T47D (cell line): ENCODE measurements around the gene TMTC1.

Experiments
- DNase-seq, 2 experiments: peaks; one replicate each; pipeline versions ENCODE4 v3.0.0 to v3.0.0-alpha.2; 2011 to 2012; ENCODE audit warnings: low read depth in 1 of 2, low spot score in 1 of 2
- JUND ChIP-seq: IDR thresholded peaks from 2 replicates; pipeline ENCODE4 v1.6.1; 2012; ENCODE audit warnings: low read depth
- in situ Hi-C: cut with HindIII; loops from 2 replicates; pipeline ENCODE4 v1.10.0; 2016; ENCODE audit warnings: low sequenced_read_pairs, low pct_unique_long_range_greater_than_20kb

The TMTC1 gene

GRCh38 chr12:29769162-29769858 lies 14.4 kb downstream of the TMTC1 start:
- no peak for TF ChIP-seq JUND
- in situ Hi-C loops, result no loop called here
- DNase-seq, result no peak

GRCh38 chr12:29768372-29768771 lies 15.4 kb downstream of the TMTC1 start:
- TF ChIP-seq JUND, result no peak
- no peak for DNase-seq
- in situ Hi-C loops, result no loop called here

- no peak for TF ChIP-seq JUND
- DNase-seq, result no peak
- in situ Hi-C loops, result no loop called here
These were observed 20.4 kb downstream of the TMTC1 start for GRCh38 chr12:29763301-29763683.

- no peak for TF ChIP-seq JUND
- in situ Hi-C loops, result no loop called here
- no peak for DNase-seq
These were observed 21.0 kb downstream of the TMTC1 start for GRCh38 chr12:29762637-29763300.

GRCh38 chr12:29759950-29760349 lies 23.8 kb downstream of the TMTC1 start:
- no peak for TF ChIP-seq JUND
- in situ Hi-C loops, result no loop called here
- DNase-seq, result no peak

GRCh38 chr12:29756741-29757390 lies 26.9 kb downstream of the TMTC1 start:
- DNase-seq, result no peak
- no peak for TF ChIP-seq JUND
- in situ Hi-C loops, result no loop called here

- DNase-seq, result no peak
- TF ChIP-seq JUND, result no peak
- in situ Hi-C loops, result no loop called here
These were observed 29.2 kb downstream of the TMTC1 start for GRCh38 chr12:29754235-29755189.

- no peak for TF ChIP-seq JUND
- in situ Hi-C loops, result no loop called here
- DNase-seq, result no peak
These were observed 31.6 kb downstream of the TMTC1 start for GRCh38 chr12:29752121-29752520.

GRCh38 chr12:29751676-29752075 lies 32.1 kb downstream of the TMTC1 start:
- in situ Hi-C loops, result no loop called here
- DNase-seq, result no peak
- no peak for TF ChIP-seq JUND

GRCh38 chr12:29750928-29751220 lies 32.9 kb downstream of the TMTC1 start:
- in situ Hi-C loops, result no loop called here
- no peak for TF ChIP-seq JUND

GRCh38 chr12:29750131-29750927 lies 33.4 kb downstream of the TMTC1 start:
- no peak for TF ChIP-seq JUND
- DNase-seq, result no peak
- in situ Hi-C loops, result no loop called here

More at GRCh38 chr12:29750928-29751220, 32.9 kb downstream of the TMTC1 start:
- DNase-seq, result no peak

- no peak for DNase-seq
- in situ Hi-C loops, result no loop called here
- TF ChIP-seq JUND, result no peak
These were observed 39.4 kb downstream of the TMTC1 start for GRCh38 chr12:29744365-29744764.
